AG09319 (cell line): ENCODE measurements around the gene SPON1.
A peak's percentile ranks its signal among the peaks of the same experiment; 100 is the strongest.

ENCODE experiments used
- DNase-seq: peaks from one replicate; pipeline ENCODE4 v3.0.0-alpha.2; 2010; ENCODE audit warnings: low read depth; ENCODE audit errors: extremely low read depth
- TF ChIP-seq, protein P1 (sequence below): IDR thresholded peaks from 2 replicates; pipeline ENCODE4 v1.5.1; 2011; ENCODE audit warnings: low read depth, mild to moderate bottlenecking, inconsistent platforms, low read length, moderate library complexity

SPON1 gene

GRCh38 chr11:13966486-13966885 lies 4.0 kb downstream of the SPON1 start:
- DNase-seq, result no peak
- TF ChIP-seq, protein P1, sequence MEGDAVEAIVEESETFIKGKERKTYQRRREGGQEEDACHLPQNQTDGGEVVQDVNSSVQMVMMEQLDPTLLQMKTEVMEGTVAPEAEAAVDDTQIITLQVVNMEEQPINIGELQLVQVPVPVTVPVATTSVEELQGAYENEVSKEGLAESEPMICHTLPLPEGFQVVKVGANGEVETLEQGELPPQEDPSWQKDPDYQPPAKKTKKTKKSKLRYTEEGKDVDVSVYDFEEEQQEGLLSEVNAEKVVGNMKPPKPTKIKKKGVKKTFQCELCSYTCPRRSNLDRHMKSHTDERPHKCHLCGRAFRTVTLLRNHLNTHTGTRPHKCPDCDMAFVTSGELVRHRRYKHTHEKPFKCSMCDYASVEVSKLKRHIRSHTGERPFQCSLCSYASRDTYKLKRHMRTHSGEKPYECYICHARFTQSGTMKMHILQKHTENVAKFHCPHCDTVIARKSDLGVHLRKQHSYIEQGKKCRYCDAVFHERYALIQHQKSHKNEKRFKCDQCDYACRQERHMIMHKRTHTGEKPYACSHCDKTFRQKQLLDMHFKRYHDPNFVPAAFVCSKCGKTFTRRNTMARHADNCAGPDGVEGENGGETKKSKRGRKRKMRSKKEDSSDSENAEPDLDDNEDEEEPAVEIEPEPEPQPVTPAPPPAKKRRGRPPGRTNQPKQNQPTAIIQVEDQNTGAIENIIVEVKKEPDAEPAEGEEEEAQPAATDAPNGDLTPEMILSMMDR, result no peak

- TF ChIP-seq, protein P1, result peak; percentile 45
- DNase-seq, result no peak
These were observed 8.5 kb downstream of the SPON1 start for GRCh38 chr11:13970986-13971385.

GRCh38 chr11:13972043-13972910 lies 9.8 kb downstream of the SPON1 start:
- TF ChIP-seq, protein P1, result no peak
- DNase-seq, result no peak

DNA sequence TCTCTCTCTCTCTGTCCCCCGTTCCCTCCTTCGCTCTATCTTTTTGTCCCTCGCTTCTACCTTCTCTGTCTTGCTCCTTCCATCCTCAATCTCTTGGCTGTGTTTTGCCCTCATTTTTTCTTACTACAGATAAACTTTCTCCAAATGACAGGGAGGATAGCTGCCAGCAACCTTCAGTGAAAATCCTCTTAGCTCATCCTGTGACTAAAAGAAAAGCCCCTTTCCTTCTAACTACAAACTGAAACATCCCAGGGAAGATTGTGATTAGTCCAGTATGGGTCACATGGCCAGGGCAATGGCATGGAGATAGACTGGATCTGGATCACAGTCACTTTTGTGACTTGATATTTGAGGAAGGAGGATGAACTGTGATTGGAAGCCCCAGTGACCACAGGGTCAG lies 10.4 kb downstream of the SPON1 start:
- TF ChIP-seq, protein P1, result no peak
- no peak for DNase-seq

- TF ChIP-seq, protein P1, result no peak
- DNase-seq, result no peak
These were observed 12.1 kb downstream of the SPON1 start for GRCh38 chr11:13974631-13975030.

DNA sequence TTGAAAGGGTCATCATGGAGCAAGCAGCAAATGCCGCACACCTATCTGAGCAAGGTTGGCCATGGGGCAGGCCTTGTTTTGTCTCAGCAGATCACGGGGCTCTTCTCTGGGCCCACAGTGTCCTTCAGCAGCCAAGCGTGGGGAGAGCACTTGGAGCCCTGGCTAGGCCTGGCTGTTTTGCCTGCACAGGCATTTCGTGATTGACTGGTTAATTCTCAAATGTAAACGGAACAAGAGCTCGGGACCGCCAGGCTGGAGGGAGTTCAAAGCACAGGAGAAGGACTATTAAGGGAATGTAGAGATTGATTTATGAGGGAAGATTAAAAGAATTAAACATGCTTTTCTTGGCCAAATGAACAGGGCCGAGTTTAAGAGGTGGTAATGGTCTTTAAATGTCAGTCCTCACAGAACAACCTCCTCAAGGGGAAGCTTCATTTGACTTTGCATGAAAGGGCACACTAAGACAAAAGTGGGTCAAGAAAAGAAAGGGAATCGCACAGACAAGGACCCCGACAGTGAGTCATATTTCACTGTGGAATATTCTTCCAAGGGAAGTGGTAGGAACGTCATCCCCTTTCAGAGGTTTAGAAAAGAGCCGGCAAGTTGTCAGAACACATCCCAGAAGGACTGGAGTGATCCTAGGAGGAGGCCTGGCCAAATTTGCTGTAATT lies 20.7 kb downstream of the SPON1 start:
- DNase-seq, result no peak
- TF ChIP-seq, protein P1, result no peak
